ENCODE results near the gene LSS. TPM values are rescaled to one million over a fixed set of nuclear protein-coding genes. Genes with fewer than 3 reads are reported as not detected.

The LSS gene
- total and polyA plus RNA-seq, 2 of the 8 experiments (the other 6 are each of a cell fraction or from before 2014, with no cell fraction given): 96.1 to 123 TPM

- no peak for TF ChIP-seq HDAC2 (IDR thresholded peaks at IDR 0.05; ENCODE audit: borderline replicate concordance in 1 of 2, low read depth in 2 of 2, low read length in 2 of 2)
- no peak for TF ChIP-seq SP1 (IDR thresholded peaks at IDR 0.05; ENCODE audit: low read depth, low read length)
- TF ChIP-seq BRCA1 (IDR thresholded peaks at IDR 0.05; ENCODE audit: low read depth, low read length): no peak
- no peak for TF ChIP-seq USF2 (IDR thresholded peaks at IDR 0.05; ENCODE audit: low read length)
- no peak for TF ChIP-seq TEAD4 (IDR thresholded peaks at IDR 0.05; ENCODE audit: low read depth, low read length)
Measured at GRCh38 chr21:46181953-46182547, 46.5 kb downstream of the LSS start (continued).

All from H1 (cell line).